SH-SY5Y (cell line): ENCODE data around the gene DPP10.

Experiments used
- GATA2 ChIP-seq: IDR thresholded peaks from 2 replicates; pipeline ENCODE4 v1.6.1; 2011; ENCODE audit warnings: mild to moderate bottlenecking, low read depth, low read length
- GATA3 ChIP-seq: IDR thresholded peaks from 2 replicates; pipeline ENCODE4 v1.6.1; 2011; ENCODE audit warnings: low read depth, mild to moderate bottlenecking, low read length, moderate library complexity

DNA sequence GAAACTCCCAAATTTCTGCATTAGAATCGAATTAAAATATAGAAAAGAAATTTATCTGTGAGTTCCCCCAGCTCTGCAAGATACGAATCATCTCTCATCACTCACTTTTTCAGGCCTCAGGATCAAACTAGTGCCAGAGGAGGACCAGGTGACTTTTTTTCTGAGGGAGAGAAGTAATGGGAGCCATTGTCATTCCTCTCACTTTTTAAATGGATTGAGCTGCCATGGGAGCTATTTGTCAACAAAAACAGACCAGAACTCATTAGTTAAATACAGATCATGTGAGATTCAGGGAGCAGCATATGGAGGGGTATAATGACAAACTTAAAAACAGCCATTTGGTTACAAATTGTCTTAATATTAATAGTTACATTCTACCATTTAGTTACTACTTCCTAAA, 594.4 kb downstream of the DPP10 start:
- no peak for TF ChIP-seq GATA3
- no peak for TF ChIP-seq GATA2
